ENCODE measurements around the gene AMELY. TPM values are rescaled to one million over a fixed set of nuclear protein-coding genes. Genes with fewer than 3 reads are reported as not detected.

AMELY gene
- total and polyA plus RNA-seq, 10 of the 15 experiments (the other 5 are each of a cell fraction or from before 2014, with no cell fraction given), result not detected

DNA sequence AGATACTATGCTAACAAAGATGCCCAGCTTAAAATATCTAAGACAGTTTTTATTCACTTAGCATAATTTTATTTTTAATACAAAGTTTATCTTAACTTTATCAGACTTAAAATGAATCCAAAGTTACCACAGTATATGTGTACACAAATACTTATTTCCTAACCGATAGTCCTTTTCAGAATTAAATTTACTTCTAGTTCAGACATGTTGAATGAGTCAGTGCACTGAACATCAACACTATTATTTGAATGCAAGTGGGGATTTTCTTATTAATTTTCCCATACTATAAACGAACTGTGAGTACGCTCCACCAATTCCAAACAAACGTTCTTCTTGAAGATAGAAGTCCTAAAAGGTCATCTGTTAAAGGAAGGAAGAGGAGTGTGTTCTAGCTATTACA lies 38.4 kb upstream of the AMELY start (continued):
- TF ChIP-seq, protein P1, sequence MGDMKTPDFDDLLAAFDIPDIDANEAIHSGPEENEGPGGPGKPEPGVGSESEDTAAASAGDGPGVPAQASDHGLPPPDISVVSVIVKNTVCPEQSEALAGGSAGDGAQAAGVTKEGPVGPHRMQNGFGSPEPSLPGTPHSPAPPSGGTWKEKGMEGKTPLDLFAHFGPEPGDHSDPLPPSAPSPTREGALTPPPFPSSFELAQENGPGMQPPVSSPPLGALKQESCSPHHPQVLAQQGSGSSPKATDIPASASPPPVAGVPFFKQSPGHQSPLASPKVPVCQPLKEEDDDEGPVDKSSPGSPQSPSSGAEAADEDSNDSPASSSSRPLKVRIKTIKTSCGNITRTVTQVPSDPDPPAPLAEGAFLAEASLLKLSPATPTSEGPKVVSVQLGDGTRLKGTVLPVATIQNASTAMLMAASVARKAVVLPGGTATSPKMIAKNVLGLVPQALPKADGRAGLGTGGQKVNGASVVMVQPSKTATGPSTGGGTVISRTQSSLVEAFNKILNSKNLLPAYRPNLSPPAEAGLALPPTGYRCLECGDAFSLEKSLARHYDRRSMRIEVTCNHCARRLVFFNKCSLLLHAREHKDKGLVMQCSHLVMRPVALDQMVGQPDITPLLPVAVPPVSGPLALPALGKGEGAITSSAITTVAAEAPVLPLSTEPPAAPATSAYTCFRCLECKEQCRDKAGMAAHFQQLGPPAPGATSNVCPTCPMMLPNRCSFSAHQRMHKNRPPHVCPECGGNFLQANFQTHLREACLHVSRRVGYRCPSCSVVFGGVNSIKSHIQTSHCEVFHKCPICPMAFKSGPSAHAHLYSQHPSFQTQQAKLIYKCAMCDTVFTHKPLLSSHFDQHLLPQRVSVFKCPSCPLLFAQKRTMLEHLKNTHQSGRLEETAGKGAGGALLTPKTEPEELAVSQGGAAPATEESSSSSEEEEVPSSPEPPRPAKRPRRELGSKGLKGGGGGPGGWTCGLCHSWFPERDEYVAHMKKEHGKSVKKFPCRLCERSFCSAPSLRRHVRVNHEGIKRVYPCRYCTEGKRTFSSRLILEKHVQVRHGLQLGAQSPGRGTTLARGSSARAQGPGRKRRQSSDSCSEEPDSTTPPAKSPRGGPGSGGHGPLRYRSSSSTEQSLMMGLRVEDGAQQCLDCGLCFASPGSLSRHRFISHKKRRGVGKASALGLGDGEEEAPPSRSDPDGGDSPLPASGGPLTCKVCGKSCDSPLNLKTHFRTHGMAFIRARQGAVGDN (IDR thresholded peaks at IDR 0.05), result no peak
- TF ChIP-seq CHD2 (IDR thresholded peaks at IDR 0.05; ENCODE audit: borderline replicate concordance, low read depth, low read length) (no peak), TARDBP (IDR thresholded peaks at IDR 0.05; ENCODE audit: borderline replicate concordance) (no peak), SMC3 (IDR thresholded peaks at IDR 0.05; ENCODE audit: borderline replicate concordance, low read length) (no peak)

DNA sequence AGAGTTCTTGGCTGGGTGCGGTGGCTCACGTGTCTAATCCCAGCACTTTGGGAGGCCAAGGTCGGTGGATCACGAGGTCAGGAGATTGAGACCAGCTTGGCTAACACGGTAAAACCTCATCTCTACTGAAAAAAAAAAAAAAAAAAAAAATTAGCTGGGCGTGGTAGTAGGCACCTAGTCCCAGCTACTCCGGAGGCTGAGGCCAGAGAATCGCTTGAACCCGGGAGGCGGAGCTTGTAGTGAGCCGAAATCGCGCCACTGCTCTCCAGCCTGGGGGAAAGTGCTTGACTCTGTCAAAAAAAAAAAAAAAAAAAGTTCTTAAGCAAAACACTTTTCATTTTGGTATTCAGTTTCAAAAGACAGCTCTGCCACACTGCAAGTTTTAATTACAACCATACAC lies 36.8 kb upstream of the AMELY start:
- H3K4me3 ChIP-seq, result no peak overlapping the region
- in situ Hi-C loops (cut with MboI) (no loop called here), intact Hi-C loops (cut with micrococcal nuclease; ENCODE audit: unreplicated experiment) (no loop called here)
- ChIA-PET CTCF (no interaction called here), SMC1A (ENCODE audit: uncharacterized antibody, unreplicated experiment) (no interaction called here), RAD21 (ENCODE audit: unreplicated experiment) (no interaction called here), POLR2A (no interaction called here)
- no peaks in the 10 kb centered on the region for H3K4me1 ChIP-seq (ENCODE audit: control insufficient read depth, insufficient read depth, low read length)
- FAIRE-seq (no peak), ATAC-seq (no peak), DNase-seq (ENCODE audit: low read depth, low spot score) (no peak)
- no peaks in the 10 kb centered on the region for H4K20me1 ChIP-seq (ENCODE audit: control insufficient read depth, insufficient read depth)
- H3K4me2 ChIP-seq (ENCODE audit: control insufficient read depth, insufficient read depth), result no peak overlapping the region
- no peaks in the 10 kb centered on the region for H3K79me2 ChIP-seq (ENCODE audit: control insufficient read depth, insufficient read depth, low read length)
- BruUV-seq (replicated peaks), result no TSS peak
- no peaks in the 10 kb centered on the region for H3K36me3 ChIP-seq (ENCODE audit: control insufficient read depth in 2 of 2, insufficient read depth in 2 of 2, low read length in 1 of 2)
- H3K9ac ChIP-seq (ENCODE audit: control insufficient read depth, insufficient read depth, low read length), result no peak overlapping the region
- H3K27me3 ChIP-seq (replicated peaks in 1 of 2; ENCODE audit: control insufficient read depth in 2 of 2, insufficient read depth in 2 of 2, low read length in 1 of 2), result no peaks in the 10 kb centered on the region
- no CpG with 5 or more reads among the region's 13 CpGs for WGBS (ENCODE audit: insufficient coverage, insufficient replicate concordance, low lambda C conversion rate, missing lambda C conversion rate)
- no peak overlapping the region for H3K27ac ChIP-seq (ENCODE audit: control insufficient read depth, insufficient read depth)
- H3K9me3 ChIP-seq (replicated peaks; ENCODE audit: control insufficient read depth, insufficient read depth, low read length), result no peaks in the 10 kb centered on the region
- no peak overlapping the region for H2AFZ ChIP-seq (ENCODE audit: control insufficient read depth, low read depth, low read length)
- TF ChIP-seq, protein P2, sequence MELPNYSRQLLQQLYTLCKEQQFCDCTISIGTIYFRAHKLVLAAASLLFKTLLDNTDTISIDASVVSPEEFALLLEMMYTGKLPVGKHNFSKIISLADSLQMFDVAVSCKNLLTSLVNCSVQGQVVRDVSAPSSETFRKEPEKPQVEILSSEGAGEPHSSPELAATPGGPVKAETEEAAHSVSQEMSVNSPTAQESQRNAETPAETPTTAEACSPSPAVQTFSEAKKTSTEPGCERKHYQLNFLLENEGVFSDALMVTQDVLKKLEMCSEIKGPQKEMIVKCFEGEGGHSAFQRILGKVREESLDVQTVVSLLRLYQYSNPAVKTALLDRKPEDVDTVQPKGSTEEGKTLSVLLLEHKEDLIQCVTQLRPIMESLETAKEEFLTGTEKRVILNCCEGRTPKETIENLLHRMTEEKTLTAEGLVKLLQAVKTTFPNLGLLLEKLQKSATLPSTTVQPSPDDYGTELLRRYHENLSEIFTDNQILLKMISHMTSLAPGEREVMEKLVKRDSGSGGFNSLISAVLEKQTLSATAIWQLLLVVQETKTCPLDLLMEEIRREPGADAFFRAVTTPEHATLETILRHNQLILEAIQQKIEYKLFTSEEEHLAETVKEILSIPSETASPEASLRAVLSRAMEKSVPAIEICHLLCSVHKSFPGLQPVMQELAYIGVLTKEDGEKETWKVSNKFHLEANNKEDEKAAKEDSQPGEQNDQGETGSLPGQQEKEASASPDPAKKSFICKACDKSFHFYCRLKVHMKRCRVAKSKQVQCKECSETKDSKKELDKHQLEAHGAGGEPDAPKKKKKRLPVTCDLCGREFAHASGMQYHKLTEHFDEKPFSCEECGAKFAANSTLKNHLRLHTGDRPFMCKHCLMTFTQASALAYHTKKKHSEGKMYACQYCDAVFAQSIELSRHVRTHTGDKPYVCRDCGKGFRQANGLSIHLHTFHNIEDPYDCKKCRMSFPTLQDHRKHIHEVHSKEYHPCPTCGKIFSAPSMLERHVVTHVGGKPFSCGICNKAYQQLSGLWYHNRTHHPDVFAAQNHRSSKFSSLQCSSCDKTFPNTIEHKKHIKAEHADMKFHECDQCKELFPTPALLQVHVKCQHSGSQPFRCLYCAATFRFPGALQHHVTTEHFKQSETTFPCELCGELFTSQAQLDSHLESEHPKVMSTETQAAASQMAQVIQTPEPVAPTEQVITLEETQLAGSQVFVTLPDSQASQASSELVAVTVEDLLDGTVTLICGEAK (IDR thresholded peaks at IDR 0.05; ENCODE audit: borderline replicate concordance), result no peak
- TF ChIP-seq, protein P1 (IDR thresholded peaks at IDR 0.05), result no peak
- TF ChIP-seq, protein P3, sequence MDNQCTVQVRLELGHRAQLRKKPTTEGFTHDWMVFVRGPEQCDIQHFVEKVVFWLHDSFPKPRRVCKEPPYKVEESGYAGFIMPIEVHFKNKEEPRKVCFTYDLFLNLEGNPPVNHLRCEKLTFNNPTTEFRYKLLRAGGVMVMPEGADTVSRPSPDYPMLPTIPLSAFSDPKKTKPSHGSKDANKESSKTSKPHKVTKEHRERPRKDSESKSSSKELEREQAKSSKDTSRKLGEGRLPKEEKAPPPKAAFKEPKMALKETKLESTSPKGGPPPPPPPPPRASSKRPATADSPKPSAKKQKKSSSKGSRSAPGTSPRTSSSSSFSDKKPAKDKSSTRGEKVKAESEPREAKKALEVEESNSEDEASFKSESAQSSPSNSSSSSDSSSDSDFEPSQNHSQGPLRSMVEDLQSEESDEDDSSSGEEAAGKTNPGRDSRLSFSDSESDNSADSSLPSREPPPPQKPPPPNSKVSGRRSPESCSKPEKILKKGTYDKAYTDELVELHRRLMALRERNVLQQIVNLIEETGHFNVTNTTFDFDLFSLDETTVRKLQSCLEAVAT (IDR thresholded peaks at IDR 0.05), result no peak
- TF ChIP-seq NFYA (IDR thresholded peaks at IDR 0.05; ENCODE audit: borderline replicate concordance, low read depth, low read length), result no peak
- no peak for TF ChIP-seq CREM (IDR thresholded peaks at IDR 0.05; ENCODE audit: low read depth)
- no peak for TF ChIP-seq HCFC1 (IDR thresholded peaks at IDR 0.05; ENCODE audit: low read length)
- no peak for TF ChIP-seq SMC3 (IDR thresholded peaks at IDR 0.05; ENCODE audit: borderline replicate concordance, low read length)
